DMS53 treated with DMSO at 0.1 percent for 48 hours (cell line): ENCODE data around the gene F2RL3.
"Not testable (repeated sequence)": the region's sequence is repeated elsewhere in the genome, so short reads cannot be mapped to it uniquely, and the experiment has no call there.

ENCODE experiments used
- DNase-seq: peaks from one replicate; lab custom pipeline; 2025; ENCODE audit not compliant: unreplicated experiment; lab: John Stamatoyannopoulos, UW

Gene F2RL3

GRCh38 chr19:16919496-16919895 lies 30.7 kb downstream of the F2RL3 start:
- no peak for DNase-seq

GRCh38 chr19:16920816-16921529 lies 32.2 kb downstream of the F2RL3 start:
- no peak for DNase-seq

GRCh38 chr19:16921766-16922591 lies 33.2 kb downstream of the F2RL3 start:
- no peak for DNase-seq

GRCh38 chr19:16922592-16922934 lies 33.8 kb downstream of the F2RL3 start:
- no peak for DNase-seq

DNA sequence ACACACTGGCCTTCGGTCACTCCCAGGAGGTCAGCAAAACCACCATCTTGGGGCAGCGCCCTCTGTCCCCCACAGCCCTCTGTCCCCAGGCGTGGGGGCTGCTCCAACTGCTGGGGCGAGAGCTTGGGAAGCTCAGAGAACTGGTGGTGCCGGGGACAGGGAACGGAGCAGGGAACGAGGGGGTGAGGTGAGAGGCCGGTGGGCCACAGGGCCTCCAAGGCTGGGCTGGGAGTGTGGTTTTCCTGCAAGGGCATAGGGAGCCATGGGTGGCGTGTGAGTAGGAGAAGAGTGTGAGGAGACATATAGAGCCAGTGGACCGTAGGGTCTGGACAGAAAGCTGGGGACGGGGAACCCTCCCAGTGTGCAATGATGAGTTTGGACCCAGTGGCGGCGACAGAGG lies 34.1 kb downstream of the F2RL3 start:
- no peak for DNase-seq

DNA sequence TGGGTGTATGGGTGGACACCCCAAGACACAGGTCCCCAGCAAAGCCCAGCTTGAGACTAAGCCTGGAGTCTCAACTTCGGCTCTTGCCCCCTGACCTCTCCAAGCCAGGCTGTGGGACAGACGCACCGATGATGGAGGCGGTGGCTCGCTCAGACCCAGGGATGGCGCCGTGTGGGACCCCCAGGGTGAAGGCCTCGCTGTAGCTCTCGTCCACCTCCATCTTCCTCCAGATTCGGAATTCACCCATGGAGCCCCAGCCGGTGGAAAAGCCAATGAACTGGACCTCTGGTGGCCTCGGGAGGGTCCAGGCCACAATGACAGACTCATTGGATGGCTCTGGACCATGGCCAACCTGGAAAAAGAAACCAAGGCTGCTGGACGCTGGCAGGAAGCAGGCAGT lies 39.1 kb downstream of the F2RL3 start:
- no peak for DNase-seq

DNA sequence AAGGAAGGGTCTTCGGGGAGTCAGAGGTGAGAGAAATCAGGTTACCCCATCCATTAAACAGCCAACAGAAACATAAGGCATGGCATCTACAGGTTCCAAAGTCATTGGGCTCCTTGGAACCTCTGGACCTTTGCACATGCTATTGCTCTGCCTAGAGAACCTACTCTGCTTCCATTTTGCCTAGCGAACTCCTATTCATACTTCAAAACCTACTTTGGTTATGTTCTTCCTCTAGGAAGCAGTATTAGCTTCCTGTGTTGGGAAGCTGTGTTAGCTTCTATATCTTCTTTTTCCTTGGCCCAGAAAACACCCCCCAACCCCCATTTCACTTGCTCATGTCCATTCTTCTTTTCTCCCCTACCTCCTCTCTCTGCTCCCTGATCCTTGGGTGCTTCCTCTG lies 39.6 kb downstream of the F2RL3 start:
- DNase-seq = no peak

DNA sequence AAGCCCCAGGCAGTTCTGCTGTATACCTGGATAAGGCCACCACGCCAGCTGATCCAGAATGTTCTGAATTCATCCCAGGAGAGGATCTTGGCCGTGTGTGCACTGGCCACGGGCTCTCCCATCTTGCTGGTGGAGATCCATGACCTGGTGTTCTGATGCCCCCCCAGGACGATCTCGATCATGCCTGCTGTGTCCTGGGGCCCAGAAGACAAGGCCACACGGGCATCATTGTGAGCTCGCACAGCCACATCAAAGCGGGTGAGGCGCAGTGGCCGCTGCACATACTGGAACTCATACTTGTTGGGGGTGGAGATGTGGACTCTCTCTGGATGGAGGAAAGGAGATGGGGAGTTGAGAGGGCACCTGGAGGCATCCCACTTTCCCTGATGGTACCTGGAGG lies 40.1 kb downstream of the F2RL3 start:
- DNase-seq = no peak

GRCh38 chr19:16930753-16931152 lies 42.0 kb downstream of the F2RL3 start:
- DNase-seq = no peak

- DNase-seq = no peak
Measured at GRCh38 chr19:16931306-16931705, 42.5 kb downstream of the F2RL3 start.

- no peak for DNase-seq
Measured at GRCh38 chr19:16934489-16934888, 45.7 kb downstream of the F2RL3 start.

GRCh38 chr19:16936901-16937300 lies 48.1 kb downstream of the F2RL3 start:
- no peak for DNase-seq

DNA sequence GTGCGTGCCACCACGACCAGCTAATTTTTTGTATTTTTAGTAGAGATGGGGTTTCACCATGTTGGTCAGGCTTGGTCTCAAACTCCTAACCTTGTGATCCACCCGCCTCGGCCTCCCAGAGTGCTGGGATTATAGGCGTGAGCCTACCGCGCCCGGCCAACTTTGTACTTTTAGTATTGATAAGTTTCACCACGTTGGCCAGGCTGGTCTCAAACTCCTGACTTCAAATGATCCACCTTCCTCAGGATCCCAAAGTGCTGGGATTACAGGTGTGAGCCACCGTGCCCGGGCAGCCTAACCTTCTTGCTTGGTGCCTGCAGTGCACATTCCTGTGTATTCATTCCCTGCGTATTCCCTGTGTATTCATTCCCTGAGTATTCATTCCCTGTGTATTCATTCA lies 49.0 kb downstream of the F2RL3 start:
- DNase-seq = not testable (repeated sequence)

- DNase-seq = no peak
Measured at GRCh38 chr19:16938211-16938610, 49.4 kb downstream of the F2RL3 start.

- not testable (repeated sequence) for DNase-seq
Measured at GRCh38 chr19:16940063-16940462, 51.3 kb downstream of the F2RL3 start.

- DNase-seq = no peak
Measured at GRCh38 chr19:16940626-16941025, 51.8 kb downstream of the F2RL3 start.
